WTC11 (cell line): ENCODE data around the gene UQCRC2. TPM values are rescaled to one million over a fixed set of nuclear protein-coding genes. Genes with fewer than 3 reads are reported as not detected.

ENCODE experiments used
- ATAC-seq: fragments of 200-7000 bp; cut with Tn5 transposase; 2 replicates; pipeline ENCODE4 v1.10.0; 2021; ENCODE audit warnings: mild to moderate bottlenecking, moderate library complexity
- CTCF ChIA-PET: fragments of 300-600 bp; sonication (Branson Sonifier 250); formaldehyde crosslinking; loops from one replicate; lab custom pipeline; 2021; ENCODE audit warnings: antibody characterized with exemption; lab: Charles Lee
- POLR2A ChIA-PET: fragments of 350-600 bp; sonication (Branson Sonifier 250); formaldehyde crosslinking; loops from one replicate; lab custom pipeline; 2021; ENCODE audit warnings: antibody characterized with exemption; lab: Charles Lee
- DNase-seq: peaks from one replicate; pipeline ENCODE4 v3.0.0; 2021; ENCODE audit warnings: low spot score
- H3K27ac Mint-ChIP-seq: 2 replicates; pipeline ENCODE4 v1.8.0; 2021; ENCODE audit warnings: mixed read lengths
- H3K27me3 Mint-ChIP-seq: 2 replicates; pipeline ENCODE4 v1.8.0; 2021; ENCODE audit warnings: low read depth, mild to moderate bottlenecking, moderate library complexity, mixed read lengths
- H3K36me3 Mint-ChIP-seq: 2 replicates; pipeline ENCODE4 v1.8.0; 2021; ENCODE audit warnings: mixed read lengths
- H3K4me1 Mint-ChIP-seq: 2 replicates; pipeline ENCODE4 v1.8.0; 2022; ENCODE audit warnings: mixed read lengths
- H3K4me3 Mint-ChIP-seq: 2 replicates; pipeline ENCODE4 v1.8.0; 2021; ENCODE audit warnings: mild to moderate bottlenecking, moderate library complexity, mixed read lengths
- H3K9me3 Mint-ChIP-seq: 2 replicates; pipeline ENCODE4 v1.8.0; 2021; ENCODE audit warnings: mixed read lengths
- ATF2 ChIP-seq: sonication (generic); formaldehyde crosslinking; IDR thresholded peaks from 2 replicates; pipeline ENCODE4 v1.8.1; 2022; ENCODE audit warnings: low read depth, missing genetic modification reagents, borderline replicate concordance
- CDX4 ChIP-seq: fragments of 250-450 bp; sonication (Bioruptor Pico); IDR thresholded peaks from 2 replicates; pipeline ENCODE4 v1.9.0; 2021; ENCODE audit warnings: moderate library complexity, mild to moderate bottlenecking, inconsistent platforms, borderline replicate concordance
- JAZF1 ChIP-seq: fragments of 250-450 bp; sonication (Bioruptor Pico); IDR thresholded peaks from 2 replicates; pipeline ENCODE4 v1.9.0; 2021; ENCODE audit warnings: moderate library complexity, mild to moderate bottlenecking, inconsistent platforms
- MXD4 ChIP-seq: fragments of 250-450 bp; sonication (Bioruptor Pico); IDR thresholded peaks from 2 replicates; pipeline ENCODE4 v1.8.0; 2021; ENCODE audit warnings: mild to moderate bottlenecking, moderate library complexity, borderline replicate concordance
- NFATC4 ChIP-seq: fragments of 250-450 bp; sonication (Bioruptor Pico); IDR thresholded peaks from 2 replicates; pipeline ENCODE4 v1.9.0; 2021; ENCODE audit warnings: mild to moderate bottlenecking
- PRDM15 ChIP-seq: sonication (generic); formaldehyde crosslinking; IDR thresholded peaks from 2 replicates; pipeline ENCODE4 v1.8.0; 2022; ENCODE audit warnings: missing genetic modification reagents
- PRRX2 ChIP-seq: fragments of 250-450 bp; sonication (Bioruptor Pico); IDR thresholded peaks from 2 replicates; pipeline ENCODE4 v1.8.0; 2021; ENCODE audit warnings: mild to moderate bottlenecking
- SOX15 ChIP-seq: fragments of 250-450 bp; sonication (Bioruptor Pico); IDR thresholded peaks from 2 replicates; pipeline ENCODE4 v1.9.0; 2021; ENCODE audit warnings: mild to moderate bottlenecking
- STAT6 ChIP-seq: sonication (generic); formaldehyde crosslinking; conservative IDR thresholded peaks from 2 replicates; pipeline ENCODE4 v1.8.1; 2023; ENCODE audit warnings: mild to moderate bottlenecking, low read depth, missing genetic modification reagents, moderate library complexity
- ZNF121 ChIP-seq: sonication (generic); formaldehyde crosslinking; IDR thresholded peaks from 2 replicates; pipeline ENCODE4 v1.8.0; 2023; ENCODE audit warnings: missing genetic modification reagents
- ZNF232 ChIP-seq: sonication (generic); formaldehyde crosslinking; IDR thresholded peaks from 2 replicates; pipeline ENCODE4 v1.8.0; 2022; ENCODE audit warnings: mild to moderate bottlenecking, missing genetic modification reagents
- ZNF317 ChIP-seq: sonication (generic); formaldehyde crosslinking; IDR thresholded peaks from 2 replicates; pipeline ENCODE4 v1.8.1; 2023; ENCODE audit warnings: low read depth, mild to moderate bottlenecking, moderate library complexity, missing genetic modification reagents, borderline replicate concordance
- ZNF671 ChIP-seq: fragments of 250-450 bp; sonication (Bioruptor Pico); IDR thresholded peaks from 2 replicates; pipeline ENCODE4 v1.8.0; 2021; ENCODE audit warnings: mild to moderate bottlenecking
- total RNA-seq: library from RNA; stranded (reverse); gene quantifications from 3 replicates; pipeline ENCODE4 v1.2.3, GENCODE V29; 2021
- TF ChIP-seq, protein P1 (sequence below): sonication (generic); formaldehyde crosslinking; IDR thresholded peaks from 2 replicates; pipeline ENCODE4 v1.8.0; 2023; ENCODE audit warnings: missing genetic modification reagents

The UQCRC2 gene
- total RNA-seq, 1 experiment from 2014 or later = 197 TPM

GRCh38 chr16:21990381-21990944 is 37.3 kb downstream of the UQCRC2 start (continued):
- TF ChIP-seq PRDM15 (CRISPR knock-in tag) (no peak), PRRX2 (CRISPR knock-in tag) (no peak), ZNF671 (CRISPR knock-in tag) (no peak)
- TF ChIP-seq, all 79 proteins: peak for 0

DNA sequence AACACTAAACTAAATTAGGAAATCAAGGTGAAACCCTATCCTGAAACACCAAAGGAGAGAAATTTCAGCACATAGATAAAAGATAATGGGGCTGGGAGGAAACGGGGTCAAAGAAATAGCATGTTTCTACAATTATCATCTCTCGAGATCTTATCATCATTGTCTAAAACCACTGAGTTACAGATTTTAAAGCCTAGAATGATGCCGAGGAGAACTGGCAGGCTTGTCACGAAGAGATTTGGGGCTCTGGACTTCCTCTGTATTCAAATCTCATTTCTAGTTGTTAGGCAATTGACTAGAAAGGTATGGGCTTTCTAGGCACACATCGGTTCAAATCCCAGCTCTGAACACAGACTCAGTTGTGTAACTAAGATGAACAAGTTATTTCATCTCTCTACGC is 38.5 kb downstream of the UQCRC2 start:
- Mint-ChIP-seq H3K27ac (no peak overlapping the region), H3K4me1 (peaks cover 8% of the 10 kb centered on the region), H3K27me3 (no peaks in the 10 kb centered on the region), H3K9me3 (no peaks in the 10 kb centered on the region), H3K4me3 (no peak overlapping the region), H3K36me3 (no peaks in the 10 kb centered on the region)
- DNase-seq (no peak), ATAC-seq (no peak)
- ChIA-PET CTCF (interaction anchor here (0.6 to 4.4 kb wide), 6 partner anchors 9 to 197 kb away, joined by 3 to 38 read pairs (median 4); no protein-coding TSS in a partner anchor), POLR2A (no interaction called here)
- TF ChIP-seq MXD4 (CRISPR knock-in tag) (no peak), SOX15 (CRISPR knock-in tag) (no peak), ZNF317 (no peak), ATF2 (CRISPR knock-in tag) (no peak), NFATC4 (CRISPR knock-in tag) (no peak), JAZF1 (CRISPR knock-in tag) (no peak), CDX4 (CRISPR knock-in tag) (no peak), ZNF232 (CRISPR knock-in tag) (no peak), ZNF121 (CRISPR knock-in tag) (no peak), ZNF671 (CRISPR knock-in tag) (no peak), STAT6 (CRISPR knock-in tag) (no peak)
- TF ChIP-seq, protein P1, sequence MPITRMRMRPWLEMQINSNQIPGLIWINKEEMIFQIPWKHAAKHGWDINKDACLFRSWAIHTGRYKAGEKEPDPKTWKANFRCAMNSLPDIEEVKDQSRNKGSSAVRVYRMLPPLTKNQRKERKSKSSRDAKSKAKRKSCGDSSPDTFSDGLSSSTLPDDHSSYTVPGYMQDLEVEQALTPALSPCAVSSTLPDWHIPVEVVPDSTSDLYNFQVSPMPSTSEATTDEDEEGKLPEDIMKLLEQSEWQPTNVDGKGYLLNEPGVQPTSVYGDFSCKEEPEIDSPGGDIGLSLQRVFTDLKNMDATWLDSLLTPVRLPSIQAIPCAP = no peak
